Prostate gland (tissue), 2 donors: Measurements from ENCODE around the gene CAMK2B. TPM values are rescaled to one million over a fixed set of nuclear protein-coding genes. Genes with fewer than 3 reads are reported as not detected.

ENCODE experiments used
- DNase-seq: peaks from one replicate; pipeline ENCODE4 v3.0.0-alpha.2; 2019; ENCODE audit warnings: low spot score
- H3K27ac ChIP-seq, 2 donors: fragments of 200-600 bp; sonication (generic); 2 replicates each; pipeline ENCODE4 v1.5.1; 2017 to 2019
- H3K27me3 ChIP-seq: fragments of 200-600 bp; sonication (generic); replicated peaks from 2 replicates; pipeline ENCODE4 v1.5.1; 2019; ENCODE audit not compliant: insufficient read depth
- H3K36me3 ChIP-seq, 2 donors: fragments of 200-600 bp; sonication (generic); 1 replicate in 1 of 2; 2 replicates in 1 of 2; pipeline versions ENCODE4 v1.5.1 to v1.8.1; 2017 to 2019
- H3K4me1 ChIP-seq: fragments of 200-600 bp; sonication (generic); replicated peaks from 2 replicates; pipeline ENCODE4 v1.5.1; 2019
- H3K4me3 ChIP-seq, 2 donors: fragments of 200-600 bp; sonication (generic); 2 replicates each; pipeline ENCODE4 v1.5.1; 2017 to 2019
- H3K9me3 ChIP-seq: fragments of 200-600 bp; sonication (generic); 2 replicates; pipeline ENCODE4 v1.5.1; 2017
- POLR2A ChIP-seq: fragments of 450-650 bp; IDR thresholded peaks from one replicate; pipeline ENCODE4 v1.6.1; 2016; ENCODE audit warnings: antibody characterized with exemption, mild to moderate bottlenecking
- POLR2AphosphoS5 ChIP-seq: sonication (generic); formaldehyde crosslinking; IDR thresholded peaks from one replicate; pipeline ENCODE4 v1.6.1; 2017; ENCODE audit warnings: antibody characterized with exemption
- WGBS: methylation state at CpG from one replicate; pipeline ENCODE4 v1.1.5; 2018; 5-methylcytosine and 5-hydroxymethylcytosine counted together
- intact Hi-C: fragments of 100-400 bp; cut with DNase I; formaldehyde crosslinking; loops from one replicate; pipeline ENCODE4 v1.14.2; 2022
- total RNA-seq, 2 donors: library from RNA; depleted of rRNA; stranded (reverse); fragments of >200 nt; gene quantifications; one replicate each; pipeline ENCODE4 v1.1.0, GENCODE V29; 2016
- TF ChIP-seq, protein P1 (sequence below), 4 experiments: fragments of 200-600 bp in 2 of 4; fragments of 450-650 bp in 2 of 4; sonication (generic) in 2 of 4; IDR thresholded peaks; 1 replicate in 3 of 4; 2 replicates in 1 of 4; pipeline ENCODE4 v1.5.1; 2016 to 2019; ENCODE audit warnings: antibody characterized with exemption in 4 of 4, mild to moderate bottlenecking in 2 of 4, moderate library complexity in 2 of 4

CAMK2B gene
- total RNA-seq, 2 donors from 2014 or later: 5.7 to 16.9 TPM

DNA sequence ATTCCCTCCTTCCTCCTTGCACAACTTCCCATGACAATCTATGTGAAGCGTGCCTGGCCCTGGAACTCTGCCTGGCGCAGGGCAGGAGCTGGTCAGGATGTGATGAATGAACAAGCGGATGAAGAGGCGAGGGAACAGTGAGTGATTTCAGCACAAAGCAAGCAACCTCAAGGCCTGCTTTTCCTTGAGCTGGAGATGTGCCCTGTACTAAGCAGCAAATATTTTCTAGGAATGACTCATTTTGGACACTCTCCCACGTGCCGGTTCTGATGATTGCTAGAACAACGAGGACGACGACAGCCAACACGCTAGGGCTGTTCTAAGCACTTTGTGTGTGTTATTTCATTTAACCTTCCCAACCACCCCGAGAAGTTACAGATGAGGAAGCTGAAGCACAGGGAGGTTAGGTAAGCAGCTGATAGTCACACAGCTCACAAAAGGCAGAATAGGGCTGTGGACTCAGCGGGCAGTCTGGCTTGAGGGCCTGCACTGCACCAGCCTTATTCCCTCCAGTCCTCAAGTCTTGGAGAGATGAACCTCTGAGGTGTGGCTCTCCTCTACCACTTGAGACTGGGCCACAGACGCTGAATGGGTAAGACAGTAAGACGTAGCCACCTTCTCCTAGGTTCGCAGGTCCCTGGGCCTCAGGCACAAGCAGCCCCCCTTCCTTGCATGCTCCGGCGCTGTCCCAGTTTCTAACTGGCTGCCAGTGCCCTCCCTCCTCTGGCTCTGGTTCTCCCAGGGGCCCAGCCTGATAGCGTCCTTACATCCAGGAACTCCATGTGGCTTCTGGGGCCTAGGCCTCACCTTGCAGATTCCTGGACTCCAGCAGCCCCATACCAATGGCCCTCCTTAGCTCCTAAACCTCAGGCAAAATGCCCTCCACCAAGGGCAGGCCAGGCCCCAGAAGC is 65.6 kb downstream of the CAMK2B start:
- intact Hi-C loops: no loop called here
- H3K4me1 ChIP-seq: no peaks in the 10 kb centered on the region
- H3K9me3 ChIP-seq: no peaks in the 10 kb centered on the region
- no peak overlapping the region for H3K27ac ChIP-seq
- H3K27me3 ChIP-seq: no peaks in the 10 kb centered on the region
- DNase-seq: peak; percentile 10
- H3K4me3 ChIP-seq: no peak overlapping the region
- H3K36me3 ChIP-seq: no peaks in the 10 kb centered on the region
- TF ChIP-seq, protein P1, sequence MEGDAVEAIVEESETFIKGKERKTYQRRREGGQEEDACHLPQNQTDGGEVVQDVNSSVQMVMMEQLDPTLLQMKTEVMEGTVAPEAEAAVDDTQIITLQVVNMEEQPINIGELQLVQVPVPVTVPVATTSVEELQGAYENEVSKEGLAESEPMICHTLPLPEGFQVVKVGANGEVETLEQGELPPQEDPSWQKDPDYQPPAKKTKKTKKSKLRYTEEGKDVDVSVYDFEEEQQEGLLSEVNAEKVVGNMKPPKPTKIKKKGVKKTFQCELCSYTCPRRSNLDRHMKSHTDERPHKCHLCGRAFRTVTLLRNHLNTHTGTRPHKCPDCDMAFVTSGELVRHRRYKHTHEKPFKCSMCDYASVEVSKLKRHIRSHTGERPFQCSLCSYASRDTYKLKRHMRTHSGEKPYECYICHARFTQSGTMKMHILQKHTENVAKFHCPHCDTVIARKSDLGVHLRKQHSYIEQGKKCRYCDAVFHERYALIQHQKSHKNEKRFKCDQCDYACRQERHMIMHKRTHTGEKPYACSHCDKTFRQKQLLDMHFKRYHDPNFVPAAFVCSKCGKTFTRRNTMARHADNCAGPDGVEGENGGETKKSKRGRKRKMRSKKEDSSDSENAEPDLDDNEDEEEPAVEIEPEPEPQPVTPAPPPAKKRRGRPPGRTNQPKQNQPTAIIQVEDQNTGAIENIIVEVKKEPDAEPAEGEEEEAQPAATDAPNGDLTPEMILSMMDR (IDR thresholded peaks at IDR 0.05): no peak
- TF ChIP-seq POLR2AphosphoS5: peak; percentile 14
- WGBS: 58% methylated on average over 18 of the region's 18 CpGs

- WGBS: 71% methylated on average over 14 of the region's 14 CpGs
- Histone ChIP-seq H3K27me3 (no peaks in the 10 kb centered on the region), H3K9me3 (no peaks in the 10 kb centered on the region), H3K4me1 (no peaks in the 10 kb centered on the region), H3K36me3 (no peaks in the 10 kb centered on the region), H3K4me3 (no peak overlapping the region), H3K27ac (no peak overlapping the region)
- no peak for TF ChIP-seq POLR2AphosphoS5
- TF ChIP-seq, protein P1 (IDR thresholded peaks at IDR 0.05): no peak
- TF ChIP-seq POLR2A: no peak
- intact Hi-C loops: no loop called here
- no peak for DNase-seq
Observed at GRCh38 chr7:44258865-44259546, 66.4 kb downstream of the CAMK2B start.

- Histone ChIP-seq H3K27ac (no peak overlapping the region), H3K9me3 (no peaks in the 10 kb centered on the region), H3K36me3 (no peaks in the 10 kb centered on the region), H3K4me3 (no peak overlapping the region), H3K27me3 (no peaks in the 10 kb centered on the region), H3K4me1 (no peaks in the 10 kb centered on the region)
- intact Hi-C loops: no loop called here
- DNase-seq: no peak
- TF ChIP-seq POLR2A: no peak
- no peak for TF ChIP-seq POLR2AphosphoS5
- TF ChIP-seq, protein P1 (IDR thresholded peaks at IDR 0.05): no peak
- 90% methylated on average over 4 of the region's 4 CpGs for WGBS
Observed at GRCh38 chr7:44258423-44258760, 67.0 kb downstream of the CAMK2B start.

DNA sequence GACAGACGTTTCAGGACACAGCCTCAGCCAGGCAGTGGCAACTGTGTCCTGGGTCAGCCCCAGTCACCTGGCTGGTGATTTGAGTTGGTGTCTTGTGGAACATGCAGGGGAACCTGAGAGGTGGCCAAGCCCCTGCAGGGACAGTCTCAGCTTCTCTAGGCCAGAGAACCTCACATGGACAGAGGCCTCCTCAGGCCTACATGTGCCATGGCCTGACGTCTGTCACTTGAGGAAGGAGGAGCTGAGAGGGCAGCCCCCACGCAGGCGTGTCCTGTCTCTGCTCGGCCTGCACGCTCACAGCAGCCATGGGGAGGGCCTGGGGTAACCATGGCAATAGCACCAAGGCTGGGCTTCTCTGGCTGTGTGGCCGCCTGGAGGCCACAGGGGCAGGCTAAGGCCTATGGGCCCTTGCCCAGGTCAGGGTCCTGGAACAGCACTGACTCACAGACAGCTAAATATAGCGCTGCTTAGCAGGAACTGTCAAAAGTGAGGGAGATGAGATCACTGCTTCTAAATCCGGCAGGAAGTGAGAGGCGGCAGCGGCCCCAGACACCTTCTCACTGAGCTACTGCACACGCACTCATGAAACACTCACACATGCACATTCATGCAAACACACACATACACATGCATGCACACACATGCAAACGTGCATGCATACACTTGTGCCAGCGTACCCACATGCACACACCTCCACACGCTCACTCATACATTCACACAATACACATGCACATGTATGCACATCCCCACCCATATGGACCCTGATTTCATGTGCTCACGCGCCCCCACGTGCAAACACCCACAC is 67.6 kb downstream of the CAMK2B start:
- no peaks in the 10 kb centered on the region for H3K4me1 ChIP-seq
- H3K27ac ChIP-seq: no peak overlapping the region
- H3K4me3 ChIP-seq: no peak overlapping the region
- WGBS: 77% methylated on average over 18 of the region's 18 CpGs
- no peak for TF ChIP-seq POLR2A
- TF ChIP-seq, protein P1 (IDR thresholded peaks at IDR 0.05): no peak
- TF ChIP-seq POLR2AphosphoS5: no peak
- H3K36me3 ChIP-seq: no peaks in the 10 kb centered on the region
- H3K9me3 ChIP-seq: no peaks in the 10 kb centered on the region
- intact Hi-C loops: no loop called here
- no peaks in the 10 kb centered on the region for H3K27me3 ChIP-seq
- no peak for DNase-seq
